Kidney epithelial cell (primary cell): ENCODE data around the gene ANKRA2. TPM values are rescaled to one million over a fixed set of nuclear protein-coding genes. Genes with fewer than 3 reads are reported as not detected.

Experiments
- DNase-seq: peaks from one replicate; pipeline ENCODE4 v3.0.0-alpha.2; 2010; ENCODE audit warnings: low read depth
- H3K27me3 ChIP-seq: 2 replicates; pipeline ENCODE4 v1.6.0; 2011; ENCODE audit warnings: low read length; ENCODE audit not compliant: control insufficient read depth, insufficient read depth
- H3K36me3 ChIP-seq: 2 replicates; pipeline ENCODE4 v1.5.1; 2011; ENCODE audit warnings: low read length; ENCODE audit not compliant: control insufficient read depth, insufficient read depth
- H3K4me3 ChIP-seq: 2 replicates; pipeline ENCODE4 v1.5.1; 2011; ENCODE audit warnings: low read depth, mild to moderate bottlenecking, control low read depth, low read length
- total RNA-seq: library from RNA; depleted of rRNA; stranded (reverse); fragments of >200 nt; gene quantifications from 2 replicates; pipeline ENCODE4 v1.2.3, GENCODE V29; 2015
- TF ChIP-seq, protein P1 (sequence below): IDR thresholded peaks from 2 replicates; pipeline ENCODE4 v1.5.1; 2011; ENCODE audit warnings: mild to moderate bottlenecking, moderate library complexity, low read length, control low read depth, inconsistent platforms; ENCODE audit not compliant: insufficient read depth, poor library complexity, severe bottlenecking

Gene ANKRA2
- total RNA-seq, 1 donor from 2014 or later: 15.3 TPM

GRCh38 chr5:73544429-73545402, 20.7 kb downstream of the ANKRA2 start:
- TF ChIP-seq, protein P1, sequence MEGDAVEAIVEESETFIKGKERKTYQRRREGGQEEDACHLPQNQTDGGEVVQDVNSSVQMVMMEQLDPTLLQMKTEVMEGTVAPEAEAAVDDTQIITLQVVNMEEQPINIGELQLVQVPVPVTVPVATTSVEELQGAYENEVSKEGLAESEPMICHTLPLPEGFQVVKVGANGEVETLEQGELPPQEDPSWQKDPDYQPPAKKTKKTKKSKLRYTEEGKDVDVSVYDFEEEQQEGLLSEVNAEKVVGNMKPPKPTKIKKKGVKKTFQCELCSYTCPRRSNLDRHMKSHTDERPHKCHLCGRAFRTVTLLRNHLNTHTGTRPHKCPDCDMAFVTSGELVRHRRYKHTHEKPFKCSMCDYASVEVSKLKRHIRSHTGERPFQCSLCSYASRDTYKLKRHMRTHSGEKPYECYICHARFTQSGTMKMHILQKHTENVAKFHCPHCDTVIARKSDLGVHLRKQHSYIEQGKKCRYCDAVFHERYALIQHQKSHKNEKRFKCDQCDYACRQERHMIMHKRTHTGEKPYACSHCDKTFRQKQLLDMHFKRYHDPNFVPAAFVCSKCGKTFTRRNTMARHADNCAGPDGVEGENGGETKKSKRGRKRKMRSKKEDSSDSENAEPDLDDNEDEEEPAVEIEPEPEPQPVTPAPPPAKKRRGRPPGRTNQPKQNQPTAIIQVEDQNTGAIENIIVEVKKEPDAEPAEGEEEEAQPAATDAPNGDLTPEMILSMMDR: no peak
- no peaks in the 10 kb centered on the region for H3K36me3 ChIP-seq
- H3K27me3 ChIP-seq: no peaks in the 10 kb centered on the region
- no peak overlapping the region for H3K4me3 ChIP-seq
- DNase-seq: no peak

- no peak for DNase-seq
- no peaks in the 10 kb centered on the region for H3K36me3 ChIP-seq
- H3K27me3 ChIP-seq: no peaks in the 10 kb centered on the region
- no peak overlapping the region for H3K4me3 ChIP-seq
- TF ChIP-seq, protein P1: no peak
These were observed 23.4 kb downstream of the ANKRA2 start for GRCh38 chr5:73542020-73542419.

DNA sequence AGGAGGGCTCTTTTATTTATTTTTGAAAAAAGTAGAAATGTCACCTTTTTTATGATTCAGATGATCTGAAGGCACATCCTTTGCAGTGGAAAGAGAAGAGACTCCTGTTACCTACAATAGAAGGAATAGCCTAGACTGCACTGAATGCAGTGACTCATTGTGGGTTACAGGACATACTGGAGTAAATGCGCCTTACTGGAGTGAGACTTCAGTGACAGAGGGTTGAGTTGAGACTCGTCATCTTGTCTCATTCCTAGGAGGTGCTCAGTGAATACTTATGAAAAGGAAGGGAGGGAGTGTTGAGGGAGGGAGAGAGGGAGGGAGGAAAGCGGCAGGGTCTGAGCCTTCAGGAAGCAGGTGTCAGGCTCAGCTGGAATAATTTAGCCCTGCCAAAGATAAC, 25.2 kb downstream of the ANKRA2 start:
- no peaks in the 10 kb centered on the region for H3K27me3 ChIP-seq
- TF ChIP-seq, protein P1: no peak
- peak; percentile 88 for DNase-seq
- H3K36me3 ChIP-seq: no peaks in the 10 kb centered on the region
- no peak overlapping the region for H3K4me3 ChIP-seq

DNA sequence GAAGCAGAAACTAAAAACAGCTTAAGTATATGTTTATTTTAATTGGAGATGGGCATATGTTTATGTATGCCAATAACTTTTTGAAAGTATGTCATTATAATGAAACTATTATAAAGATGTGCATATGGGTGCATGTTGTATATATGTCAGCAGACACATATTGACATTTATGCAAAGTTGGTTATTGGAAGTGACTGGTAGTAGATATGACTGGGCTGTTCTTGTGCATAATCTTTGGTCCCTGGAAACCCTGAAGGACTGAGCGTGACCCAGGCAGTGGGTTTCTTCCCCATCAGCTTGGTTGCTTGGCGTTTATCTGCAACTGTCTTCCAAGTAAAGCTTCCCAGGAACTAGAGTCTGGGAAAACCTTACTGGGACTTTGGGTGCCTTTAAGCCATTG, 25.7 kb downstream of the ANKRA2 start:
- H3K4me3 ChIP-seq: no peak overlapping the region
- TF ChIP-seq, protein P1: no peak
- no peaks in the 10 kb centered on the region for H3K36me3 ChIP-seq
- no peak for DNase-seq
- no peaks in the 10 kb centered on the region for H3K27me3 ChIP-seq

DNA sequence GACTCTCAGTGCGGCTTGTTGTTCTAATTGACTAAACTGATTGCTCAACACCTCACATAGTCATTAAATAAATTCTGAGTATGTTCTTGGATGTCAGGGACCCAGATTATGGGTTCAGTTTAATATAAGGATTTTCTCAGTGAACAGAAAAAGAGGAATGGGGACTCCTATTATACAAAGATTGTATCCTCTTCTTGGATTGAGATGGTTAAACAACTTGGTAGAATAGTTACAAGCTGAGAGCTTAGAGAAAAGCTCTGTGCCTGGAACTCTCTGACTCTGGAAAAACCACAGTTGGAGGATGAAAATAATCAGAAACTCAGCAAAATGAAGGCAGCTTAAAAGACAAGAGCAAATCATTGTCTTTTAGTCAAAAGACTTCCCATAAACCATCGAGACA, 30.5 kb downstream of the ANKRA2 start:
- no peaks in the 10 kb centered on the region for H3K27me3 ChIP-seq
- H3K4me3 ChIP-seq: no peak overlapping the region
- TF ChIP-seq, protein P1: no peak
- no peaks in the 10 kb centered on the region for H3K36me3 ChIP-seq
- no peak for DNase-seq
